SK-N-SH (cell line): ENCODE results near the gene ZNF646. TPM values are rescaled to one million over a fixed set of nuclear protein-coding genes. Genes with fewer than 3 reads are reported as not detected.

Source experiments
- CTCF ChIA-PET: fragments of 300-600, 350-600 bp; formaldehyde crosslinking; extraction: SDS; loops from one replicate; lab custom pipeline; 2021; lab: Yijun Ruan, JAX
- POLR2A ChIA-PET: fragments of 350-600 bp; sonication (Branson Sonifier 250); formaldehyde crosslinking; extraction: SDS; loops from one replicate; lab custom pipeline; 2020; ENCODE audit warnings: antibody characterized with exemption, inconsistent platforms; lab: Yijun Ruan, JAX
- DNase-seq: peaks from one replicate; pipeline ENCODE4 v3.0.0; 2012
- H2AFZ ChIP-seq: fragments of 200-600 bp; sonication (generic); 2 replicates; pipeline ENCODE4 v1.8.1; 2016; ENCODE audit warnings: antibody characterized with exemption, mild to moderate bottlenecking, low read depth
- H3F3A ChIP-seq: fragments of 200-600 bp; sonication (generic); replicated peaks from 2 replicates; pipeline ENCODE3; 2016; ENCODE audit warnings: antibody characterized with exemption, mild to moderate bottlenecking; ENCODE audit not compliant: insufficient read depth
- H3K27ac ChIP-seq, 2 experiments: fragments of 200-500 bp in 1 of 2; fragments of 200-600 bp in 1 of 2; sonication (Bioruptor generic) in 1 of 2; sonication (generic), shearing (Covaris generic) in 1 of 2; 2 replicates each; pipeline versions ENCODE4 v1.5.1 to v1.6.1; 2014 to 2016; ENCODE audit warnings: low read depth in 2 of 2, inconsistent platforms in 1 of 2, low read length in 1 of 2, mild to moderate bottlenecking in 1 of 2, mixed read lengths in 1 of 2
- H3K27me3 ChIP-seq: fragments of 200-600 bp; sonication (generic), shearing (Covaris generic); 2 replicates; pipeline ENCODE4 v1.6.1; 2016; ENCODE audit warnings: mixed run types; ENCODE audit not compliant: insufficient read depth
- H3K36me3 ChIP-seq, 2 experiments: fragments of 200-500 bp in 1 of 2; fragments of 200-600 bp in 1 of 2; sonication (Bioruptor generic) in 1 of 2; sonication (generic) in 1 of 2; replicated peaks in 1 of 2; 2 replicates each; pipeline versions ENCODE3 to v1.5.1; 2014 to 2016; ENCODE audit warnings: low read length in 1 of 2, mild to moderate bottlenecking in 1 of 2; ENCODE audit not compliant: insufficient read depth in 2 of 2, control insufficient read depth in 1 of 2
- H3K4me1 ChIP-seq, 2 experiments: fragments of 200-500 bp in 1 of 2; fragments of 200-600 bp in 1 of 2; sonication (Bioruptor generic) in 1 of 2; sonication (generic), shearing (Covaris generic) in 1 of 2; 2 replicates each; pipeline versions ENCODE4 v1.5.1 to v1.6.1; 2014 to 2016; ENCODE audit warnings: low read depth in 1 of 2, low read length in 1 of 2, mixed run types in 1 of 2; ENCODE audit not compliant: insufficient read depth in 2 of 2, control insufficient read depth in 1 of 2
- H3K4me2 ChIP-seq: fragments of 200-600 bp; sonication (generic), shearing (Covaris generic); 2 replicates; pipeline ENCODE4 v1.6.1; 2017; ENCODE audit warnings: mixed run types
- H3K4me3 ChIP-seq, 2 experiments: fragments of 200-500 bp in 1 of 2; fragments of 200-600 bp in 1 of 2; sonication (Bioruptor generic) in 1 of 2; sonication (generic), shearing (Covaris generic) in 1 of 2; 2 replicates each; pipeline versions ENCODE4 v1.5.1 to v1.8.1; 2014 to 2016; ENCODE audit warnings: low read depth in 2 of 2, inconsistent platforms in 1 of 2, low read length in 1 of 2, mild to moderate bottlenecking in 1 of 2, mixed read lengths in 1 of 2, moderate library complexity in 1 of 2
- H3K79me2 ChIP-seq: fragments of 200-600 bp; sonication (generic); 2 replicates; pipeline ENCODE4 v1.8.1; 2017; ENCODE audit warnings: mild to moderate bottlenecking; ENCODE audit not compliant: insufficient read depth
- H3K9ac ChIP-seq: fragments of 200-600 bp; sonication (generic); 2 replicates; pipeline ENCODE4 v1.6.1; 2017; ENCODE audit warnings: mixed run types
- H3K9me2 ChIP-seq: fragments of 200-600 bp; sonication (generic); 2 replicates; pipeline ENCODE4 v1.6.1; 2017; ENCODE audit warnings: mixed run types
- H3K9me3 ChIP-seq: fragments of 200-600 bp; sonication (generic); 2 replicates; pipeline ENCODE4 v1.6.1; 2017; ENCODE audit warnings: mixed run types, mild to moderate bottlenecking, moderate library complexity
- H4K20me1 ChIP-seq: fragments of 200-600 bp; sonication (generic); 2 replicates; pipeline ENCODE4 v1.6.1; 2017; ENCODE audit warnings: mild to moderate bottlenecking, mixed run types; ENCODE audit not compliant: insufficient read depth
- CHD2 ChIP-seq: fragments of 150-350 bp; IDR thresholded peaks from 2 replicates; pipeline ENCODE4 v1.6.1; 2018; ENCODE audit warnings: low read length; ENCODE audit not compliant: partially characterized antibody
- EP300 ChIP-seq, 2 experiments: IDR thresholded peaks; 2 replicates each; pipeline versions ENCODE4 v1.4.0 to v1.6.1; 2012; ENCODE audit warnings: borderline replicate concordance in 1 of 2, low read depth in 1 of 2, low read length in 1 of 2
- FOSL2 ChIP-seq: IDR thresholded peaks from 2 replicates; pipeline ENCODE4 v1.4.0; 2012; ENCODE audit warnings: low read depth, mild to moderate bottlenecking, moderate library complexity, borderline replicate concordance
- FOXM1 ChIP-seq: IDR thresholded peaks from 2 replicates; pipeline ENCODE4 v1.4.0; 2012; ENCODE audit warnings: low read depth, mild to moderate bottlenecking
- GATA2 ChIP-seq: sonication (generic); formaldehyde crosslinking; IDR thresholded peaks from 2 replicates; pipeline ENCODE4 v1.5.0; 2020; ENCODE audit warnings: mild to moderate bottlenecking, missing genetic modification reagents
- MXI1 ChIP-seq: IDR thresholded peaks from 2 replicates; pipeline ENCODE4 v1.6.1; 2012; ENCODE audit warnings: mild to moderate bottlenecking, low read depth, low read length, improper control_type of control experiment
- NRF1 ChIP-seq: IDR thresholded peaks from 2 replicates; pipeline ENCODE4 v1.6.1; 2012; ENCODE audit warnings: low read depth, mild to moderate bottlenecking, low read length
- RAD21 ChIP-seq: IDR thresholded peaks from 2 replicates; pipeline ENCODE4 v1.6.1; 2012; ENCODE audit warnings: mild to moderate bottlenecking, low read length
- RFX5 ChIP-seq: IDR thresholded peaks from 2 replicates; pipeline ENCODE4 v1.6.1; 2012; ENCODE audit warnings: mild to moderate bottlenecking, improper control_type of control experiment, low read length
- RXRA ChIP-seq: IDR thresholded peaks from 2 replicates; pipeline ENCODE4 v1.4.0; 2012; ENCODE audit warnings: low read depth, mild to moderate bottlenecking, borderline replicate concordance
- SIN3A ChIP-seq: IDR thresholded peaks from 2 replicates; pipeline ENCODE4 v1.6.1; 2012; ENCODE audit warnings: low read depth, mild to moderate bottlenecking, low read length, moderate library complexity, borderline replicate concordance
- SMC3 ChIP-seq: IDR thresholded peaks from 2 replicates; pipeline ENCODE4 v1.6.1; 2012; ENCODE audit warnings: low read depth, low read length, improper control_type of control experiment
- TEAD4 ChIP-seq: IDR thresholded peaks from 2 replicates; pipeline ENCODE4 v1.4.0; 2012; ENCODE audit warnings: mild to moderate bottlenecking, borderline replicate concordance; ENCODE audit not compliant: insufficient read depth
- WGBS: methylation state at CpG from one replicate; pipeline ENCODE4 v1.1.6; 2017; ENCODE audit warnings: low lambda C conversion rate; 5-methylcytosine and 5-hydroxymethylcytosine counted together
- polyA plus RNA-seq, 3 experiments: library from polyadenylated mRNA; depleted of rRNA; stranded (reverse); fragments of >200 nt; gene quantifications; 2 replicates each; pipeline ENCODE4 v1.2.3, GENCODE V29; 2012
- TF ChIP-seq, protein P1 (sequence below): IDR thresholded peaks from 2 replicates; pipeline ENCODE4 v1.4.0; 2012; ENCODE audit warnings: low read depth, borderline replicate concordance
- TF ChIP-seq, protein P2 (sequence below): fragments of 200-600 bp; sonication (generic); IDR thresholded peaks from 2 replicates; pipeline ENCODE4 v1.6.1; 2017; ENCODE audit warnings: antibody characterized with exemption, mild to moderate bottlenecking, moderate library complexity

Gene ZNF646
- polyA plus RNA-seq, 1 of the 3 experiments (the other 2 are of a cell fraction): 3.4 TPM

DNA sequence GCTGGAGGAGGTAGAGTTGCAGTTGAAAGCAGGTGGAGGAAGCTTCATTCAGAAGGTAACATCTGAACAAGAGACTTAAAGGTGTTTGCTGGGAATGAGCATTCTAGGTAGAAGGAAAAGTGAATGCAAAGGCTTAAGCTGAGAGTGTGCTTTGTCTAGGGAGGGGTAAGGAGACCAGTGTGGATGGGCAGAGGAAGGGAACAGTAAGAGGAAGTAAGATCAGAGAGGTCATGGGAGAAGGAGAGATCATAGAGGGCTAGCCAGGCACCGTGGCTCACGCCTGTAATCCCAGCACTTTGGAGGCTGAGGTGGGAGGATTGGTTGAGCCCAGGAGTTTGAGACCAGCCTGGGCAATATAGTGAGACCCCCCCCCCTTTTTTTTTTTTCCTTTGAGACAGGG is 37.5 kb upstream of the ZNF646 start:
- H3K4me1 ChIP-seq: peaks cover 9 to 10% of the 10 kb centered on the region in 2 experiments; a peak in 2 of 4 replicates
- TF ChIP-seq RFX5: no peak
- DNase-seq: no peak
- WGBS: 78% methylated on average over 2 of the region's 2 CpGs
- H3K27ac ChIP-seq: no peak overlapping the region
- no peaks in the 10 kb centered on the region for H3K9me3 ChIP-seq
- no peak overlapping the region for H3K4me2 ChIP-seq
- H3K4me3 ChIP-seq: no peak overlapping the region
- ChIA-PET CTCF (interaction anchor here (1.4 kb wide), 1 partner anchor 23 kb away, joined by 3 read pairs; no protein-coding TSS in a partner anchor), POLR2A (no interaction called here)
- H3K36me3 ChIP-seq: peaks cover 27 to 45% of the 10 kb centered on the region in 2 experiments
- H3F3A ChIP-seq: peaks cover 8% of the 10 kb centered on the region
- H3K9me2 ChIP-seq: no peaks in the 10 kb centered on the region
- no peaks in the 10 kb centered on the region for H3K27me3 ChIP-seq
- H2AFZ ChIP-seq: no peak overlapping the region
- peaks cover 19% of the 10 kb centered on the region for H3K79me2 ChIP-seq
- no peak overlapping the region for H3K9ac ChIP-seq
- H4K20me1 ChIP-seq: peaks cover 7% of the 10 kb centered on the region

DNA sequence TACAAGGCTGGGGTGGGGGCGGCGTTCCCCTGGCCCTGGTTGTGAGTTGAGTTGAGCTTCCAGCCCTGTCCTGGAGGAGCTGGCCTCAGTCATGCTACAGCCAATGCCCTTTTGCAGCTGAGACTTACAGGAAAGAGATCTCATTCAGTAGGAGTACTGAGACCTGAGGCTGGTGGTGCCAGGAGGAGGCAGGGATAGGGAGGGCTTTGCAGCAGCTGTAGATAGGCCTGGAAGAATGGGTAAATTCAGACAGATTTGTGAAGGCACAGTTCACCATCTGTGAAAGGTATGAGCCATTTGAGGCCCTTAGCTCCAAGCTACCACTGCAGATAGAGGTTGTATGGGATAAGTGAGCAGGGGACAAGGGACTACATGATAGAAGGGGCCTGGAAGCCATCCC is 35.2 kb upstream of the ZNF646 start:
- peaks cover 15% of the 10 kb centered on the region for H3K79me2 ChIP-seq
- H3K36me3 ChIP-seq: peaks cover 32 to 51% of the 10 kb centered on the region in 2 experiments
- H3K4me2 ChIP-seq: no peak overlapping the region
- ChIA-PET CTCF (no interaction called here), POLR2A (no interaction called here)
- TF ChIP-seq RFX5 (no peak), RAD21 (no peak), FOSL2 (no peak), MXI1 (no peak), TEAD4 (no peak)
- no peaks in the 10 kb centered on the region for H3K9me3 ChIP-seq
- peaks cover 7% of the 10 kb centered on the region for H4K20me1 ChIP-seq
- H3F3A ChIP-seq: no peaks in the 10 kb centered on the region
- H3K27ac ChIP-seq: no peak overlapping the region
- no peaks in the 10 kb centered on the region for H3K9me2 ChIP-seq
- H3K4me3 ChIP-seq: no peak overlapping the region
- no peak overlapping the region for H2AFZ ChIP-seq
- no peaks in the 10 kb centered on the region for H3K27me3 ChIP-seq
- H3K4me1 ChIP-seq: peaks cover 4% of the 10 kb centered on the region in 2 experiments; a peak in 1 of 4 replicates
- no peak overlapping the region for H3K9ac ChIP-seq
- no peak for DNase-seq
- WGBS: no CpG with 5 or more reads among the region's 2 CpGs

DNA sequence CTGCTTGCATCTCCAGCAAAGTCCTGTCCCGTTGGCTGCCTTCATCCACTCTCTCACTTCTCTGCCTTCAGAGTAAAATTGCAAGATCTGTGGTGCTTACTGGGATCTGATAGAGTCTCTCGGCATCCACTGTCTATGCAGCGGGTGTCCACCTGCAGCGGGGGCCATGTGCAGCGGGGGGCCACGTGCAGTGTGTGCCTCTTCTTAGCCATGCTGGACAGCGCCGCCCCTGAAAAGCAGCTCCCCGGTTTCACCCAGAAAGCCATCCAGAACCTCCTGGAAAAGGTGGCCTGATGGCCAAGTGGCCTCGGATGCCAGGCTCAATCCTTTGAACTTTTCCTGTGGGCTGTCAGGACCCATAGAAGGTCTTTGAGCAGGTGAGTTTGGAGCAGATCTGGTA is 31.4 kb upstream of the ZNF646 start:
- Histone ChIP-seq H3F3A (peaks cover 4% of the 10 kb centered on the region), H3K9ac (no peak overlapping the region), H3K79me2 (no peaks in the 10 kb centered on the region), H3K9me2 (no peaks in the 10 kb centered on the region), H4K20me1 (no peaks in the 10 kb centered on the region), H3K36me3 (peaks cover 27 to 28% of the 10 kb centered on the region in 2 experiments), H3K9me3 (no peaks in the 10 kb centered on the region), H3K4me1 (no peaks in the 10 kb centered on the region), H3K4me3 (no peak overlapping the region), H2AFZ (no peak overlapping the region), H3K4me2 (no peak overlapping the region), H3K27me3 (no peaks in the 10 kb centered on the region), H3K27ac (no peak overlapping the region)
- no peak for DNase-seq
- ChIA-PET CTCF (no interaction called here), POLR2A (no interaction called here)
- WGBS: 94% methylated on average over 8 of the region's 10 CpGs
- TF ChIP-seq NRF1 (no peak), MXI1 (no peak), FOXM1 (no peak), RXRA (no peak), TEAD4 (no peak), RAD21 (no peak), SIN3A (no peak), CHD2 (no peak), SMC3 (no peak), EP300 (IDR thresholded peaks at IDR 0.05; ENCODE audit: borderline replicate concordance in 1 of 2, low read depth in 1 of 2, low read length in 1 of 2) (no peak), GATA2 (CRISPR knock-in tag) (no peak), RFX5 (no peak)
- TF ChIP-seq, protein P1, sequence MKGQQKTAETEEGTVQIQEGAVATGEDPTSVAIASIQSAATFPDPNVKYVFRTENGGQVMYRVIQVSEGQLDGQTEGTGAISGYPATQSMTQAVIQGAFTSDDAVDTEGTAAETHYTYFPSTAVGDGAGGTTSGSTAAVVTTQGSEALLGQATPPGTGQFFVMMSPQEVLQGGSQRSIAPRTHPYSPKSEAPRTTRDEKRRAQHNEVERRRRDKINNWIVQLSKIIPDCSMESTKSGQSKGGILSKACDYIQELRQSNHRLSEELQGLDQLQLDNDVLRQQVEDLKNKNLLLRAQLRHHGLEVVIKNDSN: no peak
- TF ChIP-seq, protein P2, sequence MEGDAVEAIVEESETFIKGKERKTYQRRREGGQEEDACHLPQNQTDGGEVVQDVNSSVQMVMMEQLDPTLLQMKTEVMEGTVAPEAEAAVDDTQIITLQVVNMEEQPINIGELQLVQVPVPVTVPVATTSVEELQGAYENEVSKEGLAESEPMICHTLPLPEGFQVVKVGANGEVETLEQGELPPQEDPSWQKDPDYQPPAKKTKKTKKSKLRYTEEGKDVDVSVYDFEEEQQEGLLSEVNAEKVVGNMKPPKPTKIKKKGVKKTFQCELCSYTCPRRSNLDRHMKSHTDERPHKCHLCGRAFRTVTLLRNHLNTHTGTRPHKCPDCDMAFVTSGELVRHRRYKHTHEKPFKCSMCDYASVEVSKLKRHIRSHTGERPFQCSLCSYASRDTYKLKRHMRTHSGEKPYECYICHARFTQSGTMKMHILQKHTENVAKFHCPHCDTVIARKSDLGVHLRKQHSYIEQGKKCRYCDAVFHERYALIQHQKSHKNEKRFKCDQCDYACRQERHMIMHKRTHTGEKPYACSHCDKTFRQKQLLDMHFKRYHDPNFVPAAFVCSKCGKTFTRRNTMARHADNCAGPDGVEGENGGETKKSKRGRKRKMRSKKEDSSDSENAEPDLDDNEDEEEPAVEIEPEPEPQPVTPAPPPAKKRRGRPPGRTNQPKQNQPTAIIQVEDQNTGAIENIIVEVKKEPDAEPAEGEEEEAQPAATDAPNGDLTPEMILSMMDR: no peak
